Esophagus squamous epithelium (tissue), 4 donors: ENCODE data around the gene DLX5.

ENCODE experiments used
- CTCF ChIP-seq, 6 experiments: fragments of 450-650 bp in 4 of 6; fragments of 200-600 bp in 2 of 6; sonication (generic) in 2 of 6; IDR thresholded peaks; one replicate each; pipeline ENCODE4 v1.5.1; 2016 to 2019; ENCODE audit warnings: antibody characterized with exemption in 6 of 6, mild to moderate bottlenecking in 4 of 6, moderate library complexity in 4 of 6
- POLR2A ChIP-seq, 4 donors: fragments of 450-650 bp; IDR thresholded peaks; one replicate each; pipeline ENCODE4 v1.6.1; 2017; ENCODE audit warnings: antibody characterized with exemption in 4 of 4, mild to moderate bottlenecking in 4 of 4, moderate library complexity in 3 of 4

- TF ChIP-seq POLR2A (IDR thresholded peaks at IDR 0.05) (no peak), CTCF (IDR thresholded peaks at IDR 0.05) (no peak)
Observed at GRCh38 chr7:97025130-97025499, 484 bp upstream of the DLX5 start.
